GM18502 (cell line): ENCODE results near the gene TFB1M.
"Not testable (repeated sequence)": the region's sequence is repeated elsewhere in the genome, so short reads cannot be mapped to it uniquely, and the experiment has no call there.

Source experiments
- ATAC-seq: cut with Tn5 transposase; IDR thresholded peaks from one replicate; pipeline ENCODE4 v1.9.1; 2021; ENCODE audit warnings: mild to moderate bottlenecking; ENCODE audit not compliant: unreplicated experiment, poor library complexity

The TFB1M gene

DNA sequence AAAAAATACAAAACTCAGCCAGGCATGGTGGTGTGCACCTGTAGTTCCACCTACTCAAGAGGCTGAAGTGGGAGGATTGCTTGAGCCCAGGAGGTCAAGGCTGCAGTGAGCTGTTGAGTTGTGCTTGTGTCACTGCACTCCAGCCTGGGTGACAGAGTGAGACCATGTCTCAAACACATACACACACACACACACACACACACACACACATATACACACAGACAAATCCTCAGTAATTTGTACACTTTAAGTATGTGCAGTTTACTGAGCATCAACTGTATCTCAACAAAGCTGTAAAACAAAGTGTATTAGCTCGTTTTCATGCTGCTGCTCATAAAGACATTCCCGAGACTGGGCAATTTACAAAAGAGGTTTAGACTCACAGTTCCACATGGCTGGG, 7.3 kb downstream of the TFB1M start:
- ATAC-seq = no peak

DNA sequence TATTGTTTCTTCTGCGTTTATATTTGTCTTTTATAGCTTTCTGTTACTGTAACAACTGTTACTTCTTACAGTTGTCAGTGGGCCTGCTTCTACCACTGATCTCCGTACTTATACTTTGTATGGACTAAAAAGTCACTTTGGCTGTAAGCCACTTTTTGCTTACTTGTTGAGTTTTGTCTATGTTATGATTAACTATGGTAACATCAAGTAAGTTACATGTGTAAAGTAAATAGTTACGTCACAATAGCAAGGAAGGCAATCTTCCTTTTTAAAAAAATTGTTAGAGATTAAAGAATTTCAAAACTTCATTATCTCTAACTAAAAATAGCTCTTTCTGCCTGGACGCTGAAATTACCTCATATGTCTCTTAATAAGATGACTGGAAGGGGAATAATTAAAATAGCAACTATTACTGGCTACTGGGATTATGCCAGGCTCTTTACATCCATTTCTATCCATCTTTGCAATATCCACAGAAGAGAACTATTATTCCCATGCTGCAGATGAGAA, 10.9 kb downstream of the TFB1M start:
- no peak for ATAC-seq

DNA sequence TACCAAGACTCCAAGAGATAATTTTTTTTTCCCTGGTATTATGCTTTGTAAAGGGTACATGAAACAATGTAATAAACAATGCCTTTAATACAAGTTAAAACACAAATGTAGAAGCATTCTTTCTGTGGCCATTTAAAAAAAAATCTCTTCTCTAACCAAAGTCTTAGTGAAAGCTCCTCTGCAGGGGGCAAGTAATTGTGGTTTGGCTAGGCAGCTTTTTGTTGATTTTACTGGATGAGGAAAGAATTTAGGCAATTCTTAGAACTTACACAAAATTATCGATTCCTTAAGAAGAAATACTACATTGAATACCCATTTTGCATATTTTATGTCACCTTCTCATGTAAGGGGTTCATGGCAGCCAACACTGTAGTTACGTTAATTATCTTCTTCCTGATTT, 12.4 kb downstream of the TFB1M start:
- ATAC-seq = no peak

- ATAC-seq = no peak
These were observed 16.6 kb downstream of the TFB1M start for GRCh38 chr6:155297669-155298068.

- ATAC-seq = no peak
These were observed 21.6 kb downstream of the TFB1M start for GRCh38 chr6:155292711-155293110.

DNA sequence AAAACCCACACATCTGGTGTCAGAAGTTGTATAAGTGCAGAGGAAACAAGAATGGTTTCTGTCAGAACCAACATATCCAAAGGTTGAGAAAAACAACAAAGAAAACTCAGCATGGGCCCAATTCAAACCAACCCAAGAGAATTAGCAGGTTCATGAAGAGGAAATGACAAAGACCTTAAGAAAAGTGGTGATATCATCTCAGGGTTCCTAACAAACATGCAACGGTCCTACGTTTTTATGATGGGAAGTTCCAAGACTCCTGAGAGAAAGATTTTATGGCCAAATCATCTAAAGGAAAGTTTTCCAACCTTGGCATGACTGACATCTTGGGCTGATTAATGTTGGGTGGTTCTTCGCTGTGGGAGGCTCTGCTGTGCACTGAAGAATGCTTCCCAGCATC, 23.0 kb downstream of the TFB1M start:
- ATAC-seq = no peak

DNA sequence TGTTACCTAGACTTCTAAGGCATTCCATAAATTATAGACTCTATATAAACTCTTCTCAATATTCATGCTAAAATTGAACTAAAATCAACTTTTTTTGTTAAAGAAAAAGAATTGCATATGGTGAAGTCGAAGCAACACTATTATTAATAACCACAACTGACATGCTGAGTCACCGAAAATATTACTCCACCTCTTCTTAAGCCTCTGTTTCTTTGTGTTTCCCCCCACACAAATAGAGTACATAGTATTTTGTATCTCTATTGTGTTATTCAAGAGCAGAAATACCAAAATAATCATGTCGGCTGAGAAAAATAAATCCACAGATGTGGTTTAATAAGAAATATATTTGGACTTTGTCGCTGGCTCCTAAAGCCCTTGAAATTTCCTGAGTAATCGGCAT, 23.8 kb downstream of the TFB1M start:
- no peak for ATAC-seq

DNA sequence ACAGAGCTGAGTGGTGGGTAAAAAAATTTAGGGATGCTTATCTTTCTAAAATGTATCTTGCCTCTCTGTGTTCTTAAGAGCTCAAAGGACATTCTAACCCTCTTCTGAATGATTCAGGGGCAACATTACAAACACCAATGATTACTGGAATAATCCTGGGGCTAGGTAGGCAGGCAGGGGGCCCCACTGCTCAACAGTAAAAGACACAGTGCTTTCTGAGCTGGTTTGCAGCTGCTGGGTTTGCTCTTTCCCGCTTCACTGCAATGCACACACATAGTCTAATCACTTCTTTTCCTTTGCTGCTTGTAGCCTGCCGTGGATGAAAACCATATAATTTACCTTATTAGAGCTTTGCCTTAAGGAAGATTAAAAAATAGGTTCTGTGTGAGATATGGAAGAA, 26.5 kb downstream of the TFB1M start:
- ATAC-seq = no peak

GRCh38 chr6:155284775-155285174, 29.5 kb downstream of the TFB1M start:
- ATAC-seq = no peak

DNA sequence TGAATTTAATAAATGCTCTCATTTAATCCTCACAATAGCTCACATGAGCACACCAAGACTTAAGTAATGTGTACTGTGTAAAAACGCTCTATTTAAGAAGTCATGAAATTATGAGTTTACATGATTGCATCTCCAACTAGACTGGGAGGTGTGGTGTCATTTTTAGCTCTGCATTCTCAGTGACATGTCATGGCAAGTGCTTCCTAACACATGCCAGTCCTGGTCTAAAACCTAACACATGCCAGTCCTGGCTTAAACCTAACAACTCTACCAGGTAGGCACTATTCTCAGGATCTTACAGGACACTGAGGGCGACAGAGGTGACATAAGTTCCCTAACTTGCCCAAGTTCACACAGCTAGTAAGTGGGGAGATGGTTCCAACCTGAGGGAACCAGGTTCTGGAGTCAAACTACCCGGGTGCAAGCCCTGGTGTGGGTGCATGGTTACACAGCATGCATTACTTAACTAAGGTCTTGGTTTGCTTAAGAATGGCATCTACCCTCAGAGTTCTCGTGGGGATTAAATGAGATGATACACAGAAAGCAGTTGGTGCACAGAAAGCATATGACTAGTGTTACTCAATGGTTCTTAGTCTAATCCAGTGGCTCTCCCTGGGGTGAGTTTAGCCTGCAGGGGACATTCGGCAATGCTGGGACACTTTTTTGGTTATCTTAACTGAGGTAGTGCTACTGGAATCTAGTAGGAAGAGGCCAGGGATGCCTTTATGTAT, 35.8 kb downstream of the TFB1M start:
- ATAC-seq = no peak

DNA sequence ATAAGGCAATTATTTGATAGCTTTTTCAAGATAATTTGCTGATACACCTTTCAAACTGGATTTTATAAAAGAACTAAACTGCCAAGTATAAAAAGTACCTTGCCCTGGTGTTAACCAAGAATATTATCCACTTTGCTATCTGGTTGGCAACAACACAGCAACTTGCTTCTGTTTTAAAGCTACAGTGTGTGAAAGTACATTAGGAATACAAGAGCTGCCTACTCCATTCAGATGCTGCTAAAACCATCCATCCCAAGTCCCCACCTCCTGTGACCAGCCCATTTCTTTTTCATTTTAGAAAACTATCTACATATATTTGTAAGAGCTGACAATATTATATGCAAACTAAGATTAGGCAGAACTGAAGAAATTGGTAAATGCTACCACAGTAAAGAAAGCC, 37.6 kb downstream of the TFB1M start:
- ATAC-seq = no peak

DNA sequence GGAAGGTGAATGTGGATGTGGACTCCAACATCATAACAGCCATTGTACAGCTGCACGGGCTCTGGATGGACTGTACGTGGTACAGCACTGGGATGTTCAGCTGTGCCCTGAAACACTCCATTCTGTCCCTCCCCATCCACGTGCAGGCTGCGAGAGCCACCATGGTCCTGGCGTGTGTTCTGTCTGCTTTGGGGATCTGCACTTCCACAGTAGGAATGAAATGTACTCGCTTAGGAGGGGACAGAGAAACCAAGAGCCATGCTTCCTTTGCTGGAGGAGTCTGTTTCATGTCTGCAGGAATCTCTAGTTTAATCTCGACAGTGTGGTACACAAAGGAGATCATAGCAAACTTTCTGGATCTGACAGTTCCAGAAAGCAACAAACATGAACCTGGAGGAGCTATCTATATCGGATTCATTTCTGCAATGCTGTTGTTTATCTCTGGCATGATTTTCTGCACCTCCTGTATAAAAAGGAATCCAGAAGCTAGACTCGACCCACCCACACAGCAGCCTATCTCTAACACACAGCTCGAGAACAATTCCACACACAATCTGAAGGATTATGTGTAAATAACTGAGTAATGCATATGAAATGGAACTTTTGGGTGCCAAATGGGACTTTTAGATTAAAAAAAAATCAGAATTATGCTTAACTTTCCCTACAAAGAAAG, 38.3 kb downstream of the TFB1M start:
- ATAC-seq = no peak

DNA sequence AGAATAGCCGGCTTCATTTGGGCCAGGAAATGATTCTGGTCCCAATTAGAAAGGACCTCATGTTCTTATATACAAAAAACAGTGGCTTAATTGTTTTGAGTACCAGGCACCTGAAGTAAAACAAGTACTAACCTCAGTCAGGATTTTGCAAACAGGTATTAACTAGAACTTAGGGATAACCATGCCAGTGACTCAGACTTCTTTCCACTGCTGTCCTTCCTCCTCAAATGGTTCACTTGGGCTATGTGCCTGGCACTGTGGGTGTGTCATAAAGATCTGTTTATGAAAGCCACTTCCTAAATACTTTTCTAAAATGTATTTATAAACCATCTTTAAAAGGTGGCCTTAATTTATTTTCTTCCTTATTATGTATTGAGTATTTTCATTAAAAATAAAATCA, 39.8 kb downstream of the TFB1M start:
- no peak for ATAC-seq

DNA sequence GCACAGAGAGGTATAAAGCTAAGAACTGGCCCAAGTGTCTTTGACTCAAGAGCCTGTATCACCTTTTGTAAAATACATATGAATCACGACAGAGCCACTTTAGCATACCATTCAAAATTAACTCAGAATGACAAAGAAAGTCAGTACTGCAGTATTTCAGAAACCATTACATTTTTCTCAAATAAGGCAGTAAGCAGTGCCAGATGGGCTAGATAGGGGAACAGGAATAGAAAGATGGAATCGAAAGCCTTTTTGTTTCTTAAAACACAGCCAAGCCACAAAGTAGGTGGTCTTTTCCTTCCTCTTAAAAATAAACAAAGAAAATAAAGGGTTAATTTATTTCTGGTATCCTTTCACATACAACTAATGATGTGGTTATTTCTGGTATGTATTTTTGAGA, 40.2 kb downstream of the TFB1M start:
- no peak for ATAC-seq

DNA sequence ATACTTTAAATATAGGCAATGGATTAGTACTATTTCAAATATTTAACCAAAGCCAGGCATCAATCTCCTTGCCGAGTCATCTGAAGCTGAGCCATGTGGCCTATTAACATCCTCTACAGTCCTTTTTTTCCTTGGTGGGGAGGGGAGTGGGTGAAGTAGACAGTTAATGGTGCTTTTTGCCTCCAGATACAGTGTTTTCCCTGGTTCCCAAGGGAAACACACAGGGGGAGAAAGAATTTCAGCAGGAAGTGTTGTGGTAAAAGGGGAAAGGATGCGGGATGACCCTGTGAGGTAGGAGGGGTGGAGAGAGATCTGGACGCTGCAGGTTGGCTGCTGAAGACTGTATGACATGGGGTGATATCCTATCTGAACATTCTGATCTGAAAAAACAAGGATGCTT, 40.9 kb downstream of the TFB1M start:
- no peak for ATAC-seq

- no peak for ATAC-seq
These were observed 41.7 kb downstream of the TFB1M start for GRCh38 chr6:155272353-155273232.

GRCh38 chr6:155271145-155271544, 43.1 kb downstream of the TFB1M start:
- ATAC-seq = no peak

DNA sequence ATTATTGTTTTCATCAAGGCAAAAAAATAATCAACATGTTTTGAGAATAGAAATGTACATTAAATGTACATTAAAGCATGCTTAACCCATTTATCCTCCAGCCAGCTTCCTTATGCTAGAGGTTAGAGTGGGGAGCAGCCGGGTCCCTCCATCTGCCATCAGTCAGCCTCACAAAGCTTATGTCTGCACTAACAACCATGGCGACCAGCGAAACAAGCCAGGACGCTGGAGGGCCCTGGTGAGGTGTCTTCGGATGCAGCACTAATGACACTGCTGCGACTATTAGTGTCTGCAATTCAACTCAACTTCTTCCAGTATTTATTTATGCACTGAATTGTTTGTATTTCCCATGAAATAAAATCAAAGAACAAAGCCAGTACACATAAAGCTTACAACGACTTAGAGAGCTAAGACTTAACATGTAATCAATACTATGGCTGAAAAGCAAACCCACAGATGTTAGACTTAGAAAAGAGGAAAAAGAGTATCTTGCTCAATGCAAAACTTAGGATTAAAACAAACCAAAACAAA, 43.7 kb downstream of the TFB1M start:
- ATAC-seq = no peak

DNA sequence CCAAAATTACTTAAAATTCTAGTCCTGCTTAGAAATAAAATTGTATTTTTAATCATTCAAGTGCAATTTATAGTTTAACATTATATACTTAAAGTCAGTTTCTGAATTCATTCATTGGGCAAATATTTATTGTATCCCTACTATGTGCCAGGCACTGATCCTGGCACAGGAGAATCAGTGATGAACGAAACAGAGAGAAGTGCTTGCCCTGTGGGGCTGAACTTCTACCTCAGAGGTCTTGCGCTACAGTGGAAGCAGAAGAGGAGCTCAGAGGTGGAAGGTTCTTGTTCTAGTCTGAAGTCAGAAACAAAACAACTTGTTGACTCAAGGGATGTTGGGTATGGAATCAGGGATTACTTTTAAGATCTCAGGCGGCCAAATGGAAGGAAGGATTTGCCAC, 44.5 kb downstream of the TFB1M start:
- ATAC-seq = no peak

DNA sequence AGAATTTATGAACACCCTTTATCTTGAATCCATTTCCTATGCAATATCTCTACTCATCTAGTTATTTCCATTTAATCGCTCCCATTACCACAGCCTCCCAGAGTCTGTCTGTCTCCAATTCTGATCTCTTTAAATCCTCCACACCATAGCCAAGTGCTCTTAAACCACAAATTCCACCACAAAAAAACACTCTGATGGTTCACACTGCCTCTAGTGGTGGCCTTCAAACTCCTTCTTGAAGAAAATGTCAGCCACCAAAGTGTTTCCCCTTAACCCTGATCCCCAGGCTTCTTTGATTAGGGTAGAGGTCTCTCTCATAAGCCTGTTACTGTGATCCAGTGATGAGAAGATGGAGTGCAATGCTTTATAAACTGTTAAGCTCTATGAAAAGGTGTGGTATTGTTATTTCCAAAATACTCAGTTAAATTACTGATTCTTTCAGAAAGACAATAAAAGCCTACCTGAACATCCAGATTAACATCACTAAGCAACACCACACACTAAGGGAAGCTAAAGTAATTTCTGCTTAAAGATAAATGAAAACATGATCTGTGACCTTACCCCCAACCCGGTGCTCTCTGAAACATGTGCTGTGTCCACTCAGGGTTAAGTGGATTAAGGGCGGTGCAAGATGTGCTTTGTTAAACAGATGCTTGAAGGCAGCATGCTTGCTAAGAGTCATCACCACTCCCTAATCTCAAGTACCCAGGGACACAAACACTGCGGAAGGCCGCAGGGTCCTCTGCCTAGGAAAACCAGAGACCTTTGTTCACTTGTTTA, 46.0 kb downstream of the TFB1M start:
- ATAC-seq = not testable (repeated sequence)
